ENCODE results near the gene COTL1.
A peak's percentile ranks its signal among the peaks of the same experiment; 100 is the strongest.
"Not testable (repeated sequence)": the region's sequence is repeated elsewhere in the genome, so short reads cannot be mapped to it uniquely, and the experiment has no call there.

The COTL1 gene

GRCh38 chr16:84559311-84559932, 58.5 kb downstream of the COTL1 start:
- peaks cover 22% of the 10 kb centered on the region for H3K36me3 Mint-ChIP-seq (ENCODE audit: low read depth)
- no peak overlapping the region for H3K27ac Mint-ChIP-seq
- peaks cover 21% of the 10 kb centered on the region for H3K4me1 Mint-ChIP-seq (ENCODE audit: low read depth)
- no peak for DNase-seq (ENCODE audit: low spot score)
- H3K27me3 Mint-ChIP-seq (ENCODE audit: low read depth) = no peaks in the 10 kb centered on the region
- no peaks in the 10 kb centered on the region for H3K9me3 Mint-ChIP-seq
- no peak overlapping the region for H3K4me3 Mint-ChIP-seq

- H3K27ac Mint-ChIP-seq; DNase-seq (ENCODE audit: low spot score); H3K9me3 Mint-ChIP-seq; H3K4me3 Mint-ChIP-seq; H3K27me3 Mint-ChIP-seq (ENCODE audit: low read depth): not testable (repeated sequence)
- H3K36me3 Mint-ChIP-seq (ENCODE audit: low read depth) = peaks cover 19% of the 10 kb centered on the region
- H3K4me1 Mint-ChIP-seq (ENCODE audit: low read depth) = peaks cover 26% of the 10 kb centered on the region
Measured at GRCh38 chr16:84558850-84559249, 59.0 kb downstream of the COTL1 start.

- no peaks in the 10 kb centered on the region for H3K9me3 Mint-ChIP-seq
- DNase-seq (ENCODE audit: low spot score) = no peak
- no peak overlapping the region for H3K4me3 Mint-ChIP-seq
- H3K4me1 Mint-ChIP-seq (ENCODE audit: low read depth) = peaks cover 31% of the 10 kb centered on the region
- H3K36me3 Mint-ChIP-seq (ENCODE audit: low read depth) = peaks cover 20% of the 10 kb centered on the region
- H3K27me3 Mint-ChIP-seq (ENCODE audit: low read depth) = no peaks in the 10 kb centered on the region
- no peak overlapping the region for H3K27ac Mint-ChIP-seq
Measured at GRCh38 chr16:84557504-84557903, 60.4 kb downstream of the COTL1 start.

- peaks cover 32% of the 10 kb centered on the region for H3K4me1 Mint-ChIP-seq (ENCODE audit: low read depth)
- no peaks in the 10 kb centered on the region for H3K9me3 Mint-ChIP-seq
- H3K27me3 Mint-ChIP-seq (ENCODE audit: low read depth) = no peaks in the 10 kb centered on the region
- peaks cover 22% of the 10 kb centered on the region for H3K36me3 Mint-ChIP-seq (ENCODE audit: low read depth)
- no peak for DNase-seq (ENCODE audit: low spot score)
- H3K27ac Mint-ChIP-seq = no peak overlapping the region
- H3K4me3 Mint-ChIP-seq = no peak overlapping the region
Measured at GRCh38 chr16:84557059-84557458, 60.8 kb downstream of the COTL1 start.

GRCh38 chr16:84555418-84556196, 62.3 kb downstream of the COTL1 start:
- H3K9me3 Mint-ChIP-seq = no peaks in the 10 kb centered on the region
- H3K4me1 Mint-ChIP-seq (ENCODE audit: low read depth) = peaks cover 34% of the 10 kb centered on the region
- H3K36me3 Mint-ChIP-seq (ENCODE audit: low read depth) = peaks cover 21% of the 10 kb centered on the region
- peak overlapping the region; percentile 18 for H3K4me3 Mint-ChIP-seq
- H3K27ac Mint-ChIP-seq = peak overlapping the region; percentile 23
- H3K27me3 Mint-ChIP-seq (ENCODE audit: low read depth) = no peaks in the 10 kb centered on the region
- DNase-seq (ENCODE audit: low spot score) = no peak

- Mint-ChIP-seq H3K27me3 (ENCODE audit: low read depth) (no peaks in the 10 kb centered on the region), H3K4me3 (peak overlapping the region; percentile 94), H3K9me3 (no peaks in the 10 kb centered on the region), H3K4me1 (ENCODE audit: low read depth) (peaks cover 42% of the 10 kb centered on the region), H3K36me3 (ENCODE audit: low read depth) (peaks cover 25% of the 10 kb centered on the region), H3K27ac (peak overlapping the region; percentile 94)
- DNase-seq (ENCODE audit: low spot score) = no peak
Measured at GRCh38 chr16:84554627-84555328, 63.1 kb downstream of the COTL1 start.

GRCh38 chr16:84553873-84554399, 63.9 kb downstream of the COTL1 start:
- peak; percentile 62 for DNase-seq (ENCODE audit: low spot score)
- Mint-ChIP-seq H3K4me3 (peak overlapping the region; percentile 94), H3K36me3 (ENCODE audit: low read depth) (peaks cover 32% of the 10 kb centered on the region), H3K27me3 (ENCODE audit: low read depth) (no peaks in the 10 kb centered on the region), H3K9me3 (no peaks in the 10 kb centered on the region), H3K27ac (peak overlapping the region; percentile 94), H3K4me1 (ENCODE audit: low read depth) (peaks cover 50% of the 10 kb centered on the region)

GRCh38 chr16:84552135-84552534, 65.7 kb downstream of the COTL1 start:
- peak overlapping the region; percentile 94 for H3K4me3 Mint-ChIP-seq
- H3K27ac Mint-ChIP-seq = peak overlapping the region; percentile 89
- H3K4me1 Mint-ChIP-seq (ENCODE audit: low read depth) = peaks cover 55% of the 10 kb centered on the region
- no peak for DNase-seq (ENCODE audit: low spot score)
- peaks cover 39% of the 10 kb centered on the region for H3K36me3 Mint-ChIP-seq (ENCODE audit: low read depth)
- H3K27me3 Mint-ChIP-seq (ENCODE audit: low read depth) = no peaks in the 10 kb centered on the region
- no peaks in the 10 kb centered on the region for H3K9me3 Mint-ChIP-seq

GRCh38 chr16:84550096-84550495, 67.8 kb downstream of the COTL1 start:
- no peak for DNase-seq (ENCODE audit: low spot score)
- H3K27me3 Mint-ChIP-seq (ENCODE audit: low read depth) = no peaks in the 10 kb centered on the region
- peak overlapping the region; percentile 95 for H3K4me3 Mint-ChIP-seq
- peaks cover 51% of the 10 kb centered on the region for H3K36me3 Mint-ChIP-seq (ENCODE audit: low read depth)
- H3K27ac Mint-ChIP-seq = peak overlapping the region; percentile 100
- no peaks in the 10 kb centered on the region for H3K9me3 Mint-ChIP-seq
- H3K4me1 Mint-ChIP-seq (ENCODE audit: low read depth) = peaks cover 58% of the 10 kb centered on the region

GRCh38 chr16:84548971-84549844, 68.7 kb downstream of the COTL1 start:
- Mint-ChIP-seq H3K4me1 (ENCODE audit: low read depth) (peaks cover 54% of the 10 kb centered on the region), H3K27ac (peak overlapping the region; percentile 100), H3K4me3 (peak overlapping the region; percentile 95), H3K9me3 (no peaks in the 10 kb centered on the region), H3K36me3 (ENCODE audit: low read depth) (peaks cover 56% of the 10 kb centered on the region), H3K27me3 (ENCODE audit: low read depth) (no peaks in the 10 kb centered on the region)
- peak; percentile 67 for DNase-seq (ENCODE audit: low spot score)

GRCh38 chr16:84548508-84548907, 69.4 kb downstream of the COTL1 start:
- Mint-ChIP-seq H3K27me3 (ENCODE audit: low read depth) (no peaks in the 10 kb centered on the region), H3K4me3 (peak overlapping the region; percentile 95), H3K9me3 (no peaks in the 10 kb centered on the region), H3K27ac (peak overlapping the region; percentile 100), H3K36me3 (ENCODE audit: low read depth) (peaks cover 56% of the 10 kb centered on the region), H3K4me1 (ENCODE audit: low read depth) (peaks cover 51% of the 10 kb centered on the region)
- no peak for DNase-seq (ENCODE audit: low spot score)

GRCh38 chr16:84547546-84548061, 70.3 kb downstream of the COTL1 start:
- H3K9me3 Mint-ChIP-seq = no peaks in the 10 kb centered on the region
- DNase-seq (ENCODE audit: low spot score) = peak; percentile 45
- H3K4me3 Mint-ChIP-seq = peak overlapping the region; percentile 67
- H3K27me3 Mint-ChIP-seq (ENCODE audit: low read depth) = no peaks in the 10 kb centered on the region
- H3K36me3 Mint-ChIP-seq (ENCODE audit: low read depth) = peaks cover 54% of the 10 kb centered on the region
- H3K4me1 Mint-ChIP-seq (ENCODE audit: low read depth) = peaks cover 51% of the 10 kb centered on the region
- peak overlapping the region; percentile 63 for H3K27ac Mint-ChIP-seq

Measured in T-helper 2 cell treated with Interferon-gamma antibody and Interleukin-4, amounts not matched to agents 5 μg/mL and 100 μg/mL, for 36 hours (primary cell).